Measurements from ENCODE around the gene AQR. TPM values are rescaled to one million over a fixed set of nuclear protein-coding genes. Genes with fewer than 3 reads are reported as not detected.

The AQR gene
- total and polyA plus RNA-seq, 2 of the 8 experiments (the other 6 are each of a cell fraction or from before 2014, with no cell fraction given) = 34.5 to 57.6 TPM

DNA sequence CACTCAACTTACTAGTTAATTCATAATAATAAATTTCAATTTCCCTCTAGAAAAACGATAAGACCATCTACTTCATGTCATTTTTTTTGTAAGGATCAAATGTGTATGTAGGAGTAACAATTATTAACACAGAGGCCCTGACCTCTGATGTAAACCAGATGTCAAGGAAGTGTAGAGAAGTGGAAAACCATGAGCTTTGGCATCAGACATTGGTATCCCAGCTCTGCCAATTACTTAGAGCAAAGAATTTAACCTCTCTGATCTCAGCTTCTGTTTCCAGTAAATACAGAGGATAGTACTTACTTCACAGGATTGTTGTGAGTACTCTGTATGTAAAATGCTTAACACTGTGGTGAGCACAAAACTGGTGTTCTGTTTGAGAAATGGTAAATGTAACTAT is 17.5 kb downstream of the AQR start:
- no peak for DNase-seq (ENCODE audit: low read depth in 1 of 2, low spot score in 2 of 2)
- Histone ChIP-seq H3K79me1 (ENCODE audit: low read depth, low read length) (no peaks in the 10 kb centered on the region), H3K27ac (ENCODE audit: low read depth, low read length) (no peak overlapping the region), H3K56ac (replicated peaks; ENCODE audit: insufficient read length, low read depth, low read length) (no peak overlapping the region), H3K18ac (ENCODE audit: extremely low read depth, low read length) (no peak overlapping the region), H3K23me2 (ENCODE audit: low read depth, low read length) (no peaks in the 10 kb centered on the region), H3K23ac (ENCODE audit: insufficient read length) (no peak overlapping the region), H3K4me3 (ENCODE audit: extremely low read depth in 1 of 4, insufficient read depth in 2 of 4, low read depth in 3 of 4, low read length in 4 of 4) (no peak overlapping the region), H4K5ac (ENCODE audit: insufficient read length, low read depth, low read length) (no peak overlapping the region), H3K9me3 (ENCODE audit: insufficient read depth in 2 of 2, low read depth in 1 of 2, low read length in 1 of 2) (no peaks in the 10 kb centered on the region), H2BK15ac (ENCODE audit: low read length) (no peak overlapping the region), H3K27me3 (replicated peaks in 1 of 4; ENCODE audit: control insufficient read depth in 3 of 4, extremely low read depth in 1 of 4, insufficient read depth in 3 of 4, low read length in 3 of 4) (no peaks in the 10 kb centered on the region), H3K4ac (replicated peaks; ENCODE audit: insufficient read length, low read depth, low read length) (no peak overlapping the region), H3K9ac (replicated peaks in 1 of 4; ENCODE audit: extremely low read depth in 1 of 4, low read depth in 3 of 4, low read length in 3 of 4) (no peak overlapping the region), H3K4me2 (ENCODE audit: insufficient read depth in 1 of 2, low read depth in 2 of 2, low read length in 2 of 2) (no peak overlapping the region), H4K8ac (ENCODE audit: extremely low read depth, insufficient read depth, low read length) (no peak overlapping the region), H2BK20ac (ENCODE audit: low read length) (no peak overlapping the region), H3K4me1 (replicated peaks in 1 of 4; ENCODE audit: control insufficient read depth in 3 of 4, insufficient read depth in 4 of 4, low read length in 3 of 4) (no peaks in the 10 kb centered on the region), H3K36me3 (ENCODE audit: control insufficient read depth in 2 of 4, insufficient read depth in 4 of 4, low read length in 3 of 4) (peaks cover 0 to 36% (median 20%) of the 10 kb centered on the region in 4 experiments; a peak in 7 of 8 replicates), H3K79me2 (ENCODE audit: control insufficient read depth in 1 of 2, insufficient read depth in 2 of 2, low read length in 2 of 2) (no peaks in the 10 kb centered on the region; a peak in 1 of 4 replicates), H2AK5ac (ENCODE audit: low read depth, low read length) (no peak overlapping the region), H2BK120ac (replicated peaks; ENCODE audit: low read depth, low read length) (no peak overlapping the region), H2AFZ (ENCODE audit: low read length) (no peak overlapping the region), H4K91ac (replicated peaks; ENCODE audit: insufficient read length, low read length) (no peak overlapping the region), H3K14ac (ENCODE audit: insufficient read length) (no peak overlapping the region), H4K20me1 (replicated peaks in 1 of 2; ENCODE audit: control insufficient read depth in 1 of 2, insufficient read depth in 2 of 2, low read length in 2 of 2) (no peaks in the 10 kb centered on the region), H2BK12ac (ENCODE audit: low read depth, low read length) (no peak overlapping the region), H2BK5ac (ENCODE audit: low read depth, low read length) (no peak overlapping the region)
- WGBS, 2 experiments (ENCODE audit: extremely low coverage in 1 of 2, insufficient coverage in 1 of 2, insufficient read length in 1 of 2, insufficient replicate concordance in 2 of 2, low coverage in 1 of 2, low lambda C conversion rate in 2 of 2, missing lambda C conversion rate in 1 of 2) = 92% methylated on average over 1 of the region's 1 CpG; no CpG with 5 or more reads in 1 of the 2 experiments
- ChIA-PET POLR2A (ENCODE audit: partially characterized antibody) (interaction anchor here (1.1 kb wide), 1 partner anchor 16 kb away, joined by 4 read pairs; no protein-coding TSS in a partner anchor), CTCF (ENCODE audit: partially characterized antibody) (interaction anchor here (1.0 to 1.7 kb wide), 2 partner anchors 18 to 28 kb away, joined by 3 to 5 read pairs; partner anchors contain the start of gene AQR)
- no peak for FAIRE-seq
- TF ChIP-seq SP1 (IDR thresholded peaks at IDR 0.05; ENCODE audit: low read depth, low read length) = no peak
- no peak for TF ChIP-seq SRF (IDR thresholded peaks at IDR 0.05; ENCODE audit: low read depth, low read length)
- TF ChIP-seq KDM4A (IDR thresholded peaks at IDR 0.05; ENCODE audit: low read depth, low read length, severe bottlenecking) = no peak
- TF ChIP-seq RBBP5 (IDR thresholded peaks at IDR 0.05; ENCODE audit: borderline replicate concordance, low read depth, low read length) = no peak
- TF ChIP-seq SAP30 (IDR thresholded peaks at IDR 0.05; ENCODE audit: insufficient read depth, insufficient replicate concordance, low read length) = no peak
- no peak for TF ChIP-seq BACH1 (IDR thresholded peaks at IDR 0.05; ENCODE audit: low read length)
- TF ChIP-seq CHD2 (IDR thresholded peaks at IDR 0.05; ENCODE audit: low read length) = no peak
- TF ChIP-seq EZH2 (IDR thresholded peaks at IDR 0.05; ENCODE audit: low read depth, low read length, severe bottlenecking) = no peak
- TF ChIP-seq, protein P1, sequence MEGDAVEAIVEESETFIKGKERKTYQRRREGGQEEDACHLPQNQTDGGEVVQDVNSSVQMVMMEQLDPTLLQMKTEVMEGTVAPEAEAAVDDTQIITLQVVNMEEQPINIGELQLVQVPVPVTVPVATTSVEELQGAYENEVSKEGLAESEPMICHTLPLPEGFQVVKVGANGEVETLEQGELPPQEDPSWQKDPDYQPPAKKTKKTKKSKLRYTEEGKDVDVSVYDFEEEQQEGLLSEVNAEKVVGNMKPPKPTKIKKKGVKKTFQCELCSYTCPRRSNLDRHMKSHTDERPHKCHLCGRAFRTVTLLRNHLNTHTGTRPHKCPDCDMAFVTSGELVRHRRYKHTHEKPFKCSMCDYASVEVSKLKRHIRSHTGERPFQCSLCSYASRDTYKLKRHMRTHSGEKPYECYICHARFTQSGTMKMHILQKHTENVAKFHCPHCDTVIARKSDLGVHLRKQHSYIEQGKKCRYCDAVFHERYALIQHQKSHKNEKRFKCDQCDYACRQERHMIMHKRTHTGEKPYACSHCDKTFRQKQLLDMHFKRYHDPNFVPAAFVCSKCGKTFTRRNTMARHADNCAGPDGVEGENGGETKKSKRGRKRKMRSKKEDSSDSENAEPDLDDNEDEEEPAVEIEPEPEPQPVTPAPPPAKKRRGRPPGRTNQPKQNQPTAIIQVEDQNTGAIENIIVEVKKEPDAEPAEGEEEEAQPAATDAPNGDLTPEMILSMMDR (IDR thresholded peaks at IDR 0.05; ENCODE audit: control extremely low read depth in 1 of 3, insufficient read depth in 1 of 3, low read depth in 1 of 3, low read length in 3 of 3) = no peak
- TF ChIP-seq GTF2F1 (IDR thresholded peaks at IDR 0.05; ENCODE audit: borderline replicate concordance, low read depth, low read length) = no peak
- TF ChIP-seq SP2 (IDR thresholded peaks at IDR 0.05; ENCODE audit: low read length) = no peak
- TF ChIP-seq SIN3A (conservative IDR thresholded peaks at IDR 0.05 in 1 of 2, IDR thresholded peaks at IDR 0.05 in 1 of 2; ENCODE audit: low read depth in 1 of 2, low read length in 2 of 2) = no peak
